Neural crest cell (in vitro differentiated cells): ENCODE results near the gene DOCK8. TPM values are rescaled to one million over a fixed set of nuclear protein-coding genes. Genes with fewer than 3 reads are reported as not detected.

Source experiments
- DNase-seq: peaks from one replicate; pipeline ENCODE4 v3.0.0; 2021; ENCODE audit warnings: low read depth, mixed read lengths, low spot score
- H3K27ac Mint-ChIP-seq: one replicate; pipeline ENCODE4 v1.8.0; 2021; ENCODE audit warnings: mild to moderate bottlenecking, mixed read lengths; ENCODE audit not compliant: unreplicated experiment
- H3K27me3 Mint-ChIP-seq: 2 replicates; pipeline ENCODE4 v1.8.0; 2021; ENCODE audit warnings: low read depth, mild to moderate bottlenecking, mixed read lengths
- H3K36me3 Mint-ChIP-seq: 2 replicates; pipeline ENCODE4 v1.8.0; 2021; ENCODE audit warnings: low read depth, mild to moderate bottlenecking, mixed read lengths
- H3K4me1 Mint-ChIP-seq: 2 replicates; pipeline ENCODE4 v1.8.0; 2021; ENCODE audit warnings: mixed read lengths
- H3K4me3 Mint-ChIP-seq: one replicate; pipeline ENCODE4 v1.8.0; 2021; ENCODE audit warnings: mild to moderate bottlenecking, mixed read lengths
- H3K9me3 Mint-ChIP-seq: 2 replicates; pipeline ENCODE4 v1.8.0; 2021; ENCODE audit warnings: mixed read lengths
- CTCF ChIP-seq: fragments of 200-600 bp; sonication (generic); conservative IDR thresholded peaks from 2 replicates; pipeline ENCODE4 v1.5.0; 2021; ENCODE audit warnings: antibody characterized with exemption, mild to moderate bottlenecking
- total RNA-seq: library from RNA; stranded (reverse); gene quantifications from 2 replicates; pipeline ENCODE4 v1.2.1, GENCODE V29; 2021

DOCK8 gene
- total RNA-seq, 1 donor from 2014 or later: 0.58 TPM

DNA sequence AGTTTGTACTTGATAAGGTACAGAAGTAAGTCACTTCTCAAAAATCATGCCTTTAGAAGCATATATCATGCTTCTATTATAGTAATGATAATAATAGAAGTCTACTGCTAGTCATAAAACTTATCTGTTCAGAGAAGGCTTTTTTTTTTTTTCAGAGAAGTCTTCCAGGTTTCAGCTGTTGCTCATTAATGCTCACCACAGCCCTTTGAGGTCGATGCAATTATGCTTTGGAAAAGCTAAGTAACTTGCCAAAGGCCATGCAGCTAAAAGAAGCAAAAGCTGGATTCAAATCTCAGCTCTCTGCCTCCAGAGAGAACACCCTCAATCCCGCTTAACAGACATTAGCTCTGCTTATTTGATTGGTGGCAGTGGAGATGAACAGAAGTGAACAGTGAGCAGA lies 150.8 kb downstream of the DOCK8 start:
- TF ChIP-seq CTCF: no peak
- H3K27me3 Mint-ChIP-seq: peaks cover 15% of the 10 kb centered on the region
- no peak overlapping the region for H3K27ac Mint-ChIP-seq
- H3K4me3 Mint-ChIP-seq: no peak overlapping the region
- H3K4me1 Mint-ChIP-seq: no peaks in the 10 kb centered on the region
- H3K36me3 Mint-ChIP-seq: no peaks in the 10 kb centered on the region
- H3K9me3 Mint-ChIP-seq: peaks cover 2% of the 10 kb centered on the region
- DNase-seq: no peak

DNA sequence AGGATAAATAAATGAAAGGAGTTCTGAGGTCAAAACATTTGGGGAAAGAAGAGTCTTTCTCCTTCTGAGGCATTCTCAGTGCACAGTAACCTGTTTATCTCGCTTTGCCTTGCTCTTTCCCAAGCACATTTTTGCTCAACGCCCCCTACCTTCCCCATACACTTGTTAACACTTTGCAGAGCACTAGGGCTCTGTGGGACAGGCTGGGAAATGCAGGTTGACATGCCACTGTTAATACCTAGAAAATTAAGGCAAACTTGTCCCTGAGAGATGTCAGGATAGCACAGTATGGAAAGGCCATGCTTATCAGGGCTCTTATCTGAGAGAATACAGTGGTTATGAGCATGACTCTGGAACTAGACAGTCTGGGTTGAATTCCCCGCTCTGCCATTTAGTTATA lies 152.0 kb downstream of the DOCK8 start:
- no peak for DNase-seq
- H3K4me3 Mint-ChIP-seq: no peak overlapping the region
- H3K27me3 Mint-ChIP-seq: peaks cover 11% of the 10 kb centered on the region
- TF ChIP-seq CTCF: no peak
- H3K4me1 Mint-ChIP-seq: no peaks in the 10 kb centered on the region
- no peaks in the 10 kb centered on the region for H3K36me3 Mint-ChIP-seq
- peaks cover 2% of the 10 kb centered on the region for H3K9me3 Mint-ChIP-seq
- H3K27ac Mint-ChIP-seq: no peak overlapping the region

GRCh38 chr9:370086-370485 lies 155.4 kb downstream of the DOCK8 start:
- Mint-ChIP-seq H3K9me3 (peaks cover 2% of the 10 kb centered on the region), H3K4me3 (no peak overlapping the region), H3K27me3 (peaks cover 6% of the 10 kb centered on the region), H3K36me3 (no peaks in the 10 kb centered on the region), H3K27ac (no peak overlapping the region), H3K4me1 (no peaks in the 10 kb centered on the region)
- DNase-seq: no peak
- no peak for TF ChIP-seq CTCF

- no peaks in the 10 kb centered on the region for H3K36me3 Mint-ChIP-seq
- peaks cover 2% of the 10 kb centered on the region for H3K9me3 Mint-ChIP-seq
- H3K27ac Mint-ChIP-seq: no peak overlapping the region
- TF ChIP-seq CTCF: no peak
- no peaks in the 10 kb centered on the region for H3K4me1 Mint-ChIP-seq
- H3K4me3 Mint-ChIP-seq: no peak overlapping the region
- DNase-seq: no peak
- peaks cover 2% of the 10 kb centered on the region for H3K27me3 Mint-ChIP-seq
These were observed 156.7 kb downstream of the DOCK8 start for GRCh38 chr9:371349-371748.

DNA sequence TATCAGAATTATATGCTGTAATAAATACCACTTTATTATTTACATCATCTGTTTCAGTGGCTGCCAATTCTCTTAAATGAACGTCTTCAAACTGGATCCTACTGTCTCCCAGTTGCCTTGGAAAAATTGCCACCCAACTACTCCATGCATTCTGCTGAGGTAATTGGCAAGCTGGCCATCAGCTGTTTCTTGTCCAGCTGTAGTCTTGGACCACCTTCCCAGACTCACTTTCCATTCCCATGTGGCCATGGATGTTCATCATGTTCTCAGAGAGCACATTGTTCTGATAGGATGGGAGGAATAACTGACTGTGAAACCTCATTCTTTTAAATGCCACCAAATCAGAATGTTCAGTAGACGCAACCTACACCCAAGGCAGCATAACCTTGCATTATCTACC lies 157.5 kb downstream of the DOCK8 start:
- no peak for DNase-seq
- Mint-ChIP-seq H3K27me3 (peaks cover 2% of the 10 kb centered on the region), H3K4me1 (no peaks in the 10 kb centered on the region), H3K36me3 (no peaks in the 10 kb centered on the region), H3K27ac (no peak overlapping the region), H3K4me3 (no peak overlapping the region), H3K9me3 (peaks cover 2% of the 10 kb centered on the region)
- no peak for TF ChIP-seq CTCF

DNA sequence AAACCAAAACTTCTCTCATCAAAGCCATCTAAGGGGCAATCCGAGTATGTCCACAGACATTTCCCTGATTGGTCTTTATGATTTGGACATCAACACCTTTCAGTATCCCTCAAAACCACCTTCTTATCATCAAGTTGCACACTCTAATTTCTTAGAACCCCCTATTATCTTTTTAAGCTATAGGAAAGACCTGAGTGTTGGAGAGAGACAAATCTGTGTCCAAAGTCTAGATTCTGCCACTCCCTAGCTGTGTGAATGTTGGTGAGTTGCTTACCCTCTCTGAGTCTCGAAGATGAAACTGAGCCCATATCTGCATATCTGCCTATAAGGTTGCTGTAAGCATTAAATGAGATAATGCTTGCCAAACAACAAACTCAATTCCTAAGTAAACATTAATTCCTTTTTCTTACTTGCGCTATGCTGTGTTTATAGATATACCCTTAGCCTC lies 159.1 kb downstream of the DOCK8 start:
- Mint-ChIP-seq H3K4me1 (no peaks in the 10 kb centered on the region), H3K27ac (no peak overlapping the region), H3K9me3 (peaks cover 2% of the 10 kb centered on the region), H3K27me3 (peaks cover 10% of the 10 kb centered on the region), H3K36me3 (no peaks in the 10 kb centered on the region), H3K4me3 (no peak overlapping the region)
- no peak for TF ChIP-seq CTCF
- no peak for DNase-seq
